NCI-H2196 treated with DMSO at 0.1 percent for 48 hours (cell line): ENCODE results near the gene PDCD1LG2.

Source experiments
- DNase-seq: peaks from one replicate; lab custom pipeline; 2025; ENCODE audit not compliant: unreplicated experiment; lab: John Stamatoyannopoulos, UW

The PDCD1LG2 gene

DNA sequence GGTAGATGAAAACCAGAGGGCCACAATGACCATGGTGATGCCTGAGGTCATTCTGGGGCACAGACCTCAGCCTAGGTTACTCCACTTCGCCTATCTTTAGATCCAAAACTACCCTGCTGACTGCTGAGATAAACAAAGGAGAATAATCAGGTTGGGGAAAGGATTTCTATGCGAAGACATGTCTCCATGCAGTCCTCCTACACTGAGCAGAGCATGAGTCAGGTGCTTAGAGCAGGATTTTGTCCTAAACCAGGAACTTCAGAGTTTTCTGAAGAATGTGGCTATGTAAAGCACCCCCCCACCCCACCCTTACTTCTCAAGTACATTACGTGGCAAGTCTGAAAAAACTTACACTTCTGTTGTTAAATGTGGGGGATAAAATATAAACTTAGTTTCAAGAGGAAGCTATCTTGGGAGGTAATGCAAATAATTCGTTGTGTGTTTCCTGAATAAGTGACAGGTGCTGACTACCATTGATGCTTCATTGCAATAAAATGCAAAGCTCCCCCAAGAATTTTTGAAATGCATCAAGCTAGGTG is 19.4 kb downstream of the PDCD1LG2 start:
- DNase-seq = no peak

DNA sequence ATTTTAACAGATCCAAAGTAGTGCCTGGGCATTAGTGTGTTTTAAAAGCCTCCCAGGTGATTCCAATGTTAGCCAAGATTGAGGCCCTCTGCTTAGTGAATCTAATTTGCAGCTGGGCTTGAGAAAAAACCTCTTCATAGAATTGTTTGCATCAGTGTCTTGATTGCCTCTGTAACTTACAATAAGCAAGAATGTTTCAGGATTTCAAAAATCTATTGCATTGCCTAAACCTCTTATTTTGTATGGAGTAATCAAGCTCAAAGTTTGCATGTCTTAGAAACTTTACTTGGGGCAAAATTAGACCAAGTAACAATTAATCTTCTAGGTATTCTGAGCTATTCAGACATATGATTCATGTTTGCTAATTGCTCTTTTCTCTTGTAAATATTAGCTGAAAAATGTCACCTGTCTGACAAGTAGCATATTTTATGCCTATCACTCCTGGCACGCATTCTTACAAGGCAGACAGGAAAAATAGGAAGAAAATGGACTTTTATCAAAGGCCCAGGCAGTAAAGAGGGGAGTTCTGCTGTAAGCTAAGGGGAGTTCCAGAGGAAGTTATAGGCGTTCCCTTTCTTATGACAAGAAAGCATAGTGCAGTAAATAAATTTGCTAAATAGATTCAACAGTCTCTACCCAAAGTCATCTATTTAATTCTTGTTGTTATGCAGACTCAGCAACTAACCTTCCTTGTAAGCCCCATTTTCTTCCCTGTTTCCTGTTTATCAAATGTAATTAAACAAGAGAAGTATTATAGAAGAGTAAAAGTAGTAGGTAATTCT is 21.0 kb downstream of the PDCD1LG2 start:
- DNase-seq = no peak

DNA sequence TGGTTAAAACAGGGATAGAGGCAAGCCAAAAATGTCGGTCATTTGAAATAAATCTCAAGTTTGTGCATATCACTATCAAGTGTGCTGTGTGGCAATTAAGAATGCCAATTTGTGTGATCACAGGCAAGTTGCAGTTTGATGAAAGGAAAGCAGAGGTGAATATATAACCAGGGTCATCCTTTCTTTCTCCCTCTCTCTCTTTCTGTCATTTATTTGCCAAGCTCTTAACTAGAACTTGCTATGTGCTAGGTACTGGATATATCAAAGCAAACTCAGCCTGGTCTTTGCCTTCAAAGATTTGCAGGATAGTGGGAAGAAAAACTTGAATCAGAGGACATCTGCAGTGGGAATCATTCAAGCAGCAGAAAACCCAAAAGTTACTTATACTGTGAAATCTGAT is 22.0 kb downstream of the PDCD1LG2 start:
- no peak for DNase-seq

DNA sequence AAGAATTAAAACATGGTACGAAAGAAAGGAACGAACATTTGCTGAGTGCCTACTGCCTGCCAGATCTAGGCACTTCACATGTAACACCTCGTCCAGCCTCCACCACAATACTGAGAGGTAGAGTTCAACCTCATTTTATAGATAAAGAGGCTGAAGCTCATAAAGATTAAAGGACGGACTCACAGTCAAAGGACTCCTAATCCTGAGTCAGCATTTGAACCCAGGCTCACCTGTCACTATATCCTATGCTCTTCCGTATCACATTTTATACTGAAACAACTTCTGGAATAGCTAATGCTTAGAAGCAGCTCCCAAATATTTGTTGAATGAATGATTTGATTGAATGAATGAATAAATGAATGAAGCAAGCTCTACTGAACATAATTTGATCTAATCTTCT is 22.5 kb downstream of the PDCD1LG2 start:
- no peak for DNase-seq

DNA sequence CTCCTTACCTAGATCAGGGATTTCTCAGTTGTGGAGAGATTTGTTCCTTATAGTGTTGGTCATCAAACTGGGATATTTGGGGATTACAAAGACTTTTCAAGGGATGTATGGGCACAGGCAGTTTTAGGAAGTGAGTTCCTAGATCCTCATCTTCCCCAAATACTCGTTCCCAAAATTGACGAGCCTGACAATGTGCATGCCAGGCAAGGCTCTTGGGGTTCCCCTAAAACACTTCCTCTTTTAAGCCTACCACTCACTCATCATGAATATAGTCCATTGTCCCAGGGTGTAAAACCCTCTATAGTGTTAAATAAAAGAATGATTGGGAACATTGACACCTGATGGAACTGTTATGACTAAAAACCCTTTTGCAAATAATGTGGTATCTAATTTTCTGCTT is 26.4 kb downstream of the PDCD1LG2 start:
- no peak for DNase-seq

DNA sequence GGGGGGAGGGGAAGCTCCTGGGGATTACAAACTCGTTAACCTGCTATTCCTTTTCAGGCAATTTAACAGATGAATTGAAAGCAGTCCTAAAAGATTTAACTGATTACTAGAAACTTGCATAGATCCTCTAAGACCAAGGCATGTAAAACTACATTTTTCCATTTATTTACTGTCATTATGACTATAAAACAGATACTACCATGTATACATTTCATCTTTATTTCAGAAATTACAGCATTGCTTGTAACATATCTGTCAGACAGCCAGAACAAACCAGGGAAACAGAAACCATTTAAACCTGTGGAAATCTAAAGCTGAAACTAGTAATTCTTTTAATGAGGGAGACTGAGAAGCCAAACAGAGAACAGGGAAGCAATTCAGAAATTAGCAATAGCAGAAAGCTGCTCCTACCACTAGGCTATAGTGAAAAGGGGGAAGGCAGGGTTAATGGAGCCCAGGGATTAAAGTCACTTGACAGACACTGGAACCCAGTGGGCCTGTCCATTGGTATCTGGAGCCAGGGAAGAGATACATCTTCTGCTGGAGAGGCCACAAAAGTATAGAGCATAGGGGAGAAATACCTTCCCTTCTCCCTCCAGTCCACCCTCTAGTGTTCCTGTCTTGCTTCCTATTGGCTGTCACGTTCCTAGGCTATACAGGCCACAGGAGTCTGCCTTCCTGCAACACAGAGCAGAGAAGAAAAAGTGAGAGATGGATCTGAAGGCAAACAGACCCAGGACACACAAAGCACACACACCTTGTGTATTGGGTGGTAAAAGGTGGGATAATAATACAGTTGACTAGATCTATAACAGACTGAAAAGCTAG is 33.8 kb downstream of the PDCD1LG2 start:
- no peak for DNase-seq

DNA sequence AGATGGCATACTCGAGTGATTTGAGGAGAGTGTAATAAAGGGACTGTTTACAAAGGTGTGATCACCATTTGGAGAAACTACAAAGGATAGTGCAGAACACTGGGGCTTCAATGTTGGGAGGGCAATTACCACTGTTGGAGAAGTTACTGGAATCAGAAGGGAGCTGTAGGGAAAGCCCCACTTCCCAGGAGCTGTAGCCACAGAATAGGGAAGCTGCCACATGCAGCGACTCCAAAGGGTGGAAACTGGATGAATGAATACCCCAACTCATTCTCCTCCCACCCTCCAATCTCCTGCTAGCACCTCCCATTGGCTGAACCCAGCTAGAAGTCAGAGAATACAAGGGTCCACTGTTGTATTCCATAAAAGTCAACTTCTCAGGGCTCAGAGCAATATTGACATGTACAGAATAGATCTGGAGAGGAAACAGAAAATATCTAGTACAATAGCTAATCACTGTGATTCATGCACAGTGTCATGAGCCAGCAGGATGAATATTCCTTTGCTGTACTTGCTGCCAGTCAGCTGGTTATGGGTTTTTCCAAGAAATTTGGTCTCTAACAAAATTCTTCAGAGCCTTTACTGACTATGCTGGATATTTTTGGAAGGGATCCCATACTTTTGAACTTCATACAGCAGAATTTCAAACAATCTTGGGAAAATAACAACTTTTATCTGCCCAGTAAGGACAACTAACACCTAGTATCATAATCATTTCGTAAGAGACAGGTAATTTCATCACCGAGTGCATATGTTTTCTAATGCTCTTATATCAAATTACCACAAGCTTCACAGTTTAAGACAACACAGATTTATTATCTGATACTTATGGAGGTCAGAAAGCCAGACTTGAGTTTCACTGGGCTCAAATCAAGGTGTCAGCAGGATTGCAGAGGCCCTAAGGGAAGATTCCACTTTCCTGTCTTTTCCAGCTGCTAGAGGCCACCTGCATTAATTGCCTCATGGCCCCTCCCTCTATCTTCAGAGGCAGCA is 39.6 kb downstream of the PDCD1LG2 start:
- no peak for DNase-seq

DNA sequence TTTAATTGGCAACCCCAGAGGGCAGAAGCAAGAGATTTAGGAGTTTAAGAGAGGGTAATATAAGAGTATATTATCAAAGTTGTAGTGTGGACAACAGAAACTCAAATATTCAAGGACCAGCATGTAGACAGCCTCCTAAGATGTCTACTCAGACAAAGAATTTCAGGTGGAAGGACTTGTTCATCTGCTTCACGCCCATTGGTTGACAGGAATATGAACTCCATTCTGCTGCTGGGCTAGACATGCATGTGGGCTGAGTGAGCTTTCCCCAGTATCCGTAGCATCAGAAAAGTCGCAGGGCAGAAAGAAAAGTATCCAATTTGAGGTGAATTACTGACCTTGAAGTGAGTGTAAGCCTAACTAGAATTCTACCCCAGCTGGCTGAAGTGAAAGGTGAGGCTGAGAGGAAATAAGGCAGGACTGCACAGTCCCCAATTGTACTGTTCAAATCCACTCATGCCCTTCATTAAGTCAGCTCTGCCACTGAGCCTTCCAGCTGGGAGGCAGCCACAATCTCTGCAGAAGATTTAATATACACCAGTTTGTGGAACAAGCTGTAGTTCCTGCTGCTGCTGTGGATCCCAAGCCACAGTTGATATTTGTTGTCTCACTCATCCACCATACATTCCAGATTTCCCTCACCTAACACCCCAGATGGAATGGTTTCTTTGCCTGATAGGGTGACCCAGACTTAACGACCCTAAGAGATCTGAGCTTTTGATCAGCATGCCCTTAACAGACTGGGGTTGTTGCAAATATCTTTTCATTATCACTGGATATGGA is 41.2 kb downstream of the PDCD1LG2 start:
- no peak for DNase-seq

DNA sequence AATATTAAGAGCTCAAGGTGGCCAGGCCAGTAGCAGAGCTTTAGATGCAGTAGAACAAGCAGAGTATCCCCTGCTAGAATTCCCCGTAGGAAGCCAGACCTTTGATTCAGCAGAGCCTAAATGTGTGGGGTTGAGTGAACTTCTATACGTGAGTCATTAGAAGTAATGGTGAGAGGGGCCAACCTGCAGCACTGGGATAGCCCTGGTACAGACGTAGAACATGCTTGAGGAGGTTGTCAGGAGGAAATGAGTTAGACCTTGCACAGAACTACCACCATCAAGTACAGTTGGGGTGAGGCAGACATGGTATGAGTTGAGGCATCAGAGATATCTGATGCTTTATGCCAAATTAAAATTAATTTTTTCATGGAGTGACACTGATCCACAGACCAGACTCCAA is 42.0 kb downstream of the PDCD1LG2 start:
- DNase-seq = no peak

DNA sequence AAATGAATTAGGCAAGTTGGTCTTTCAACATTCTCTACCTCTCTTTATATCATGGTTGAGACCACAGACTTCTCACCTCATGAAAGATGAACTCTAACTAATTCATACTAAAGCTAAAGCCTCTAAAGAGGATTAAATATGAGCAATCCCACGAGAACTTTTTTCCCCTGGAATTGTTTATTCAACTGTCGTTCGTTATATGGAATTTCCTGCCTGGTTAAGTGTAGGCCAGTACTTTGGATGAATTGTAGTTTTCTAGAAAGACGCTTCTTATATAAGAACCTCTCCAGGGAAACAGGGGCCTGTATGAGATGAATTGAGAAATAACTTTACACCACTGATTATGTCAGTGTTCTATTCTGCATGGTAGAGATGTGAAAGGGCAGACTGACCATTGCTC is 42.9 kb downstream of the PDCD1LG2 start:
- DNase-seq = no peak

DNA sequence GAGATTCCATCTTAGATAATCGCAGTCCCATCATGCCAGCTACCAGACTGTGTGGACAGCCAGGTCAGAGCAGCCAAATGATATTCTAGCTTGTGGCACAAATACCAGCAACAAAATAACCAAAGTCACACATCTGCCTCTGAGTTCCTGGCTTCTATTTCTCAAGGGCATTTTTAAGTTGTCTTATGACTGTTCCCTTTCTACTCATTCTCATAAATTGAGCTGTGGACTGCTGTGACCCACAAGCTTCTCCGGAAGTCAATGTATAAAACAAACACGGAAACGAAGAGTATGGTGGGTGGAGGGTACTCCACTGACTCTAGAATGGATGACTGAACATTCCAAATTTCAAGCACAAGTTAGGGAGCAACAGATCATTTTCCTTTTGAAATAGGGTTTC is 43.9 kb downstream of the PDCD1LG2 start:
- no peak for DNase-seq

DNA sequence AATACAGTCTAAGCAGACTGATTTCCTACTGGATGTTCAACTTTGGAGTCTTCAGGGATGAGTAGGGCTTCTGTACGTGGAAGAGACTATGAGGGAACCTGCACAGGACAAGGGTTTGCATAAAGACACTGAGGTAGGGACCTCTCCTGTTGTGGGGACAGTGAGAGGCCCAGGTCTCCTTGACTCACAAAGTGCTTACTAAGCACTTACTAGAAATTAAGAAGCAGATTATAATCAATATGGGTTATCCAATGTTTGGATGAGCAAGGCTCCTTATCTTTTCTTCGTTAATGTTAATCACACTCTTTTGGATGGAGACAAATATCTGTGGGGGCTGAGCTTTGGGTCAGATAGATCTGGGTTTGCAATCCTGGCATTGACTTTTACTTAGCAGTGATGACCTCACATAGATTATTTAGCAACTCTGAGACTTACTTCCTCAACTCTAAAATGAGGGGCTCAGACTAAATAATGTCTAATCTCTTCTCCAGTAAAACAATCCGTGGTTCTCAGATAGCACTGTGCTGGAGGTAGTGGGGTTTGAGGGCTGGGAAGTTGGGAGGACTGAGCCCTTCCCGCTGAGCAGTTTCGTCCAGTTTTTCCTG is 45.9 kb downstream of the PDCD1LG2 start:
- no peak for DNase-seq

DNA sequence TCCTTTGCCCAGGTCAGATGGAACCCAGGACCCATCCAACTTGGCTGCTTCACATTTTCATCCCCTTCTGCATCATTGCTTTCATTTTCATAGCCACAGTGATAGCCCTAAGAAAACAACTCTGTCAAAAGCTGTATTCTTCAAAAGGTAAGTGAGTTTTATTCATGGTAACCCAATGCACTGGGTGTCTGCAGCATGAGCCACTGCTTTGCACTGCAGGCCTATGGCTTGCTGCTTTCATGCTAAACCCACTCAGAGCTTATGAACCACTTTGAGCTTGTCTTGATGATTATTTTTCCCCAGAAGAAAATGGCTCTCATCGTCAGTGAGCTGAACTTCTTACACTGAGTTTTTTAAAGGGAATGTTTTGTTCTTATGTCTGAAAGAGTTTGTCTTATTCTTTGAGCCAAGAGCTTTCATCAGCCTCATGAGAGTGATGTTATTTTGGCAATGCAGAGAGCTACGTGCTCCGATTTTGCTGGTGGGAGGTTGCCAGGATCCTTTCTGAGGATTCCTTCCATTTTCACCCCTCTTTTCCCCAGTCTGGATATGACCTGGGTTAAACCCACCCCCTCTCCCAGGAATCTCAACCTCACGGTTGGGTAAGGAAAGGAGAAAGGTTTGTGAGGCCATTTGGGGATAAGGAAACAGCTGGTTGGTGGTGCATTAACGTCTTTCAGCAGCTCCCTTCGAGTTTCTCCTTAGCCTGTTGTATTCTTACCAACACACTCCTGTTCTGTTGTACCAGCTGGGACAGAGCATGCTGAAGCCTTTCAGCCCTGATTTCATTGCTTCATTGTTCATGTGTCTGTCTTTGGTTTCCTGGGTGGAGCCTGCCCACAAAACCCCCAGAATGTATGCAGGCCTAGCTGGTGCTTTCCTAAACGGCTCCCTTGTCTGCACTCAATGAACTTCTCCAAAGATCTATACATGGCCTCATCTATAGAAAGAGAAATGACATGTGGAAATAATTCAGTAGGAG is 47.6 kb downstream of the PDCD1LG2 start:
- no peak for DNase-seq

DNA sequence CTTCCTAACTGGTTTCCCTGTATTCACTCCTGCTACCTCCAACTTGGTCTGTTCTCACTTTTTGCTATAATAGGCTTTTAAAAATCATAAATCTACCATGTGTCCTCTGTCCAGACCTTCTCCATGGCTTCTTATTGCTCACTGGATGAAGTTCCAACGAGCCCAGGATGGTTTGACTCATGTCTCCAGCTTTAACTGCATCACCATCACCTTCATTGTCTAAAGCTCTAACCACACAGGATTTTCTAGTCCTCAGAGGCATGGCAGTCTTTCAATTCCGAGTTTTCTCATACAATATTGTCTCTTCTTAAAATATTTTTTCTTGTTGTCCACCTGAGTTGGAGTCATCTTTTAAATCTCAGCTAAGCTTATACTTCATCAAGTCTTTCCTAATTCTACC is 49.3 kb downstream of the PDCD1LG2 start:
- no peak for DNase-seq

DNA sequence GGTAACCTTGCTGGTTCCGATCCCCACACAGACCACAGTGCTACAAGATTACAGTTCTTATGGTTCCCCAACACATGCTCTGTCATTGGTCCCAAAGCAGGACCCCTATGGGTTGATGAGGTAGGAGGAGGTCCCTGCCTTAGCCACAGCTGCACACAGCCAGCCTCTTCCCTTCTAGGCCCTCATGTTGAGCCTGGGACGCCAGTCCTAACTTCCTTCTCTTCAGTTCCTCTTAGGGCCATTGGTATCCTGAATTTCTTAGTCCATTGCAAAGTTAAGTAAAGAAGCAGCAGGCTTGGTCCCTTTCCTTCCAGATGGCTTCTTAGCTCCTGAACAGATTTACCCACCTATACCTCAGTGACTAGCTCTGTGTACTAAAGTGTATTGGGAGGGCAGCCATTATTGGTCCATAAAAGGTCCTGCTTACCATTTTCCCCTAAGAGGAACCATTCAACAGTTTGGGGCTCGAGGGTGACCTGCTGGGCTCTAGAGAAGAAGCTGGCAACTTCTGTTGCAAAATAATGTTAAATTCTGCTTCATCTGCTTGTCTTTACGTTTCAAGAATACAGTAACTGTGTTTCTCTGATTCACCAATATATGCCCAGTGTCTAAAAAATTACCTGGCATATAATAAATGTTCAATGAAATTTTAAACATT is 50.2 kb downstream of the PDCD1LG2 start:
- DNase-seq = no peak

DNA sequence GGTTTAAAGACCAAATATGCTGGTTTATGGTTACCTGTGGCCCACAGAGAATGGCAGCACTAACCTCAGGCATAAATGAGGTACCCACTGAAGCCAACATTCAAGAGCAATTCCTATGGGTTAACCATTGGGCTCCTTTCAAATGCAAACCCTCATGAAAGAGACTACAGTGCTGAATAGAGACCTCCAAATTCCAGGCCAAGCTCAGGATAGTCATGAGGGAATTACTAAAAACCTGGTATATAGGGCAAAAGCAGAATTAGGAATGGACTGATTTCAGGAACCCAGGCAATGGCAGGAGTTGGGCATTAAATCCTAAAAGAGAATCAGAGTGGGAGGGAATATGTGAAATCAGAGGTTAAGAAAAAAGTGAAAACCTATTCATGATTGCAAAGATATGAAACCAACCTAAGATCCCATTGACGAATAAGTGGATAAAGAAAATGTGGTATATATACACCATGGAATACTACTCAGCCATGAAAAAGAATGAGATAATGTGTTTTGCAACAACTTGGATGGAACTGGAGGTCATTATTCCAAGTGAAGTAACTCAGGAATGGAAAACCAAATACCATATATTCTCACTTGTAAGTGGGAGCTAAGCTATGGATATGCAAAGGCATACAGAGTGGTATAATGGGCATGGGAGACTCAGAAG is 51.6 kb downstream of the PDCD1LG2 start:
- DNase-seq = no peak

DNA sequence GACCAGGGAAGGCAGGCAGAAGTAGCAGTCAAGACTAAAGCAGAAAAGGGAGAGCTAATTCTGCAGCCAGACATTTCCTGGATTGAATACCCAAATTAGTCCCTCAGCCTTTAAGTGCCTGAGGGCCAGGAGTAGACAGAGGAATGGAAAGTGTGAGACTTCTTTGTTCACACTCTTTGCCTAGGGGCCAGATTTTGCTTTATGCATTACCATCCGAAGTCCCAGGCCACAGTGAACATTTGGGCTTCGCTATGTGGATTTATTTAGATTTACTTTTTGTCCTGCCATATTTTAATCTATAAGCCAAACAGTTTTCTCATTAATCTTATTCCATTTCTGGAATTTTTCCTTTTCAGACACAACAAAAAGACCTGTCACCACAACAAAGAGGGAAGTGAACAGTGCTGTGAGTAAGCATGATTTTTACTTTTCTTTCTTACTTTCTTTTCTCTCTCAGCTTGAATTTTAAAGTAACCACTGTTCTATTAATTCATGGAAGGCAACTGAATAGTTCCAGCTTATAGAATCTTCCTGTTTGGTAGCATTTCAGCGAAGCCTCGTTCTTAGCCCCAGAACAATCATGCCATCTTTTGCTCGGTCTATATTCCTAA is 52.6 kb downstream of the PDCD1LG2 start:
- DNase-seq = no peak
